ENCODE measurements around the gene EHBP1.

DNA sequence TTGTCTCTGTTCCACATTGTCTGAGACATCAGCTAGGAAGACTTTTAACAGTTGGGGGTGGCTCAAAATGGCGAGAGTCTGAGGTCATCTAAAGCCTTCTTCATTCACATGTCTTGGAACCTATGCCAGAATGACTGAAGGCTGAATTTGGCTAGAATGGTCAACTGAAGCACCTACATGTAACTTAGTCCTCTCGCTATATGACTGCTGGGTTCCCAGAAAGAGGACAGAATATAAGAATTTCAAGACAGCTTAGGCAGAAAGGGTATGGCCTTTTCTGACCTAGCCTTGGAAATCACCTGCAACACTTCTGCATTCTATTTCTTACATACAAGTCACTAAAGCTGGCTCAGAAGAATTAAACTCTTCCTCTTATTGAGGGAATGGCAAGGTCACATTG is 269.5 kb downstream of the EHBP1 start:
- TF ChIP-seq POLR2A (IDR thresholded peaks at IDR 0.05; ENCODE audit: low read depth, low read length) (no peak), POLR2AphosphoS5 (IDR thresholded peaks at IDR 0.05; ENCODE audit: insufficient read depth, low read depth, low read length) (no peak), EZH2 (IDR thresholded peaks at IDR 0.05; ENCODE audit: borderline replicate concordance, low read depth, low read length, severe bottlenecking) (no peak), MYC (IDR thresholded peaks at IDR 0.05; ENCODE audit: low read depth, low read length) (no peak), FOS (IDR thresholded peaks at IDR 0.05; ENCODE audit: borderline replicate concordance, insufficient read depth, low read length) (no peak)
- TF ChIP-seq, protein P1, sequence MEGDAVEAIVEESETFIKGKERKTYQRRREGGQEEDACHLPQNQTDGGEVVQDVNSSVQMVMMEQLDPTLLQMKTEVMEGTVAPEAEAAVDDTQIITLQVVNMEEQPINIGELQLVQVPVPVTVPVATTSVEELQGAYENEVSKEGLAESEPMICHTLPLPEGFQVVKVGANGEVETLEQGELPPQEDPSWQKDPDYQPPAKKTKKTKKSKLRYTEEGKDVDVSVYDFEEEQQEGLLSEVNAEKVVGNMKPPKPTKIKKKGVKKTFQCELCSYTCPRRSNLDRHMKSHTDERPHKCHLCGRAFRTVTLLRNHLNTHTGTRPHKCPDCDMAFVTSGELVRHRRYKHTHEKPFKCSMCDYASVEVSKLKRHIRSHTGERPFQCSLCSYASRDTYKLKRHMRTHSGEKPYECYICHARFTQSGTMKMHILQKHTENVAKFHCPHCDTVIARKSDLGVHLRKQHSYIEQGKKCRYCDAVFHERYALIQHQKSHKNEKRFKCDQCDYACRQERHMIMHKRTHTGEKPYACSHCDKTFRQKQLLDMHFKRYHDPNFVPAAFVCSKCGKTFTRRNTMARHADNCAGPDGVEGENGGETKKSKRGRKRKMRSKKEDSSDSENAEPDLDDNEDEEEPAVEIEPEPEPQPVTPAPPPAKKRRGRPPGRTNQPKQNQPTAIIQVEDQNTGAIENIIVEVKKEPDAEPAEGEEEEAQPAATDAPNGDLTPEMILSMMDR (IDR thresholded peaks at IDR 0.05; ENCODE audit: extremely low read depth in 1 of 2, insufficient read depth in 1 of 2, low read depth in 1 of 2, low read length in 2 of 2): no peak
- TF ChIP-seq, protein P2, sequence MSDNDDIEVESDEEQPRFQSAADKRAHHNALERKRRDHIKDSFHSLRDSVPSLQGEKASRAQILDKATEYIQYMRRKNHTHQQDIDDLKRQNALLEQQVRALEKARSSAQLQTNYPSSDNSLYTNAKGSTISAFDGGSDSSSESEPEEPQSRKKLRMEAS (IDR thresholded peaks at IDR 0.05; ENCODE audit: insufficient read depth, insufficient read length): no peak
